Progenitor cell of endocrine pancreas (in vitro differentiated cells): ENCODE results near the gene SLC44A2. TPM values are rescaled to one million over a fixed set of nuclear protein-coding genes. Genes with fewer than 3 reads are reported as not detected.

Source experiments
- DNase-seq: peaks from one replicate; pipeline ENCODE4 v3.0.0; 2021; ENCODE audit warnings: low spot score; ENCODE audit not compliant: unreplicated experiment
- H3K27ac Mint-ChIP-seq: 2 replicates; pipeline ENCODE4 v1.8.0; 2021; ENCODE audit warnings: mild to moderate bottlenecking, moderate library complexity, mixed read lengths
- H3K27me3 Mint-ChIP-seq: 2 replicates; pipeline ENCODE4 v1.8.0; 2021; ENCODE audit warnings: mixed read lengths
- H3K36me3 Mint-ChIP-seq: 2 replicates; pipeline ENCODE4 v1.8.0; 2022; ENCODE audit warnings: mixed read lengths; ENCODE audit not compliant: insufficient read depth
- H3K4me1 Mint-ChIP-seq: 2 replicates; pipeline ENCODE4 v1.8.0; 2021; ENCODE audit warnings: low read depth, mixed read lengths
- H3K4me3 Mint-ChIP-seq: 2 replicates; pipeline ENCODE4 v1.8.0; 2021; ENCODE audit warnings: low read depth, mild to moderate bottlenecking, moderate library complexity, mixed read lengths
- H3K9me3 Mint-ChIP-seq: 2 replicates; pipeline ENCODE4 v1.8.0; 2021; ENCODE audit warnings: low read depth, mixed read lengths
- CTCF ChIP-seq: fragments of 200-600 bp; sonication (generic); IDR thresholded peaks from one replicate; pipeline ENCODE4 v1.5.0; 2021; ENCODE audit warnings: antibody characterized with exemption, mild to moderate bottlenecking; ENCODE audit not compliant: unreplicated experiment
- long read RNA-seq: library from polyadenylated mRNA; unstranded; transcript quantifications from one replicate; pipeline ENCODE4 v2.0.0, GENCODE V29; 2020
- total RNA-seq: library from RNA; stranded (reverse); gene quantifications from 2 replicates; pipeline ENCODE4 v1.2.1, GENCODE V29; 2021

Gene SLC44A2
- total RNA-seq = 159 and 164 TPM in 2 replicates
- long read RNA-seq, transcript SLC44A2-202 (22 exons, 3,301 nt) = major isoform, 16 of 75 reads
- long read RNA-seq, transcript SLC44A2-201 (22 exons, 3,671 nt) = major isoform, 16 of 75 reads
- long read RNA-seq, partial matches to known transcripts = 24 of 75 reads
- long read RNA-seq, other reads (novel, unspliced or antisense) = 18 of 75 reads

- H3K27ac Mint-ChIP-seq = peak within 1 kb of the TSS; percentile 92
These were observed at the start of gene SLC44A2 for GRCh38 chr19:10625003-10625761. Gene SLC44A2 (plus strand): TSS chr19:10625553. CDS start chr19:10625634, 81 bp downstream.

GRCh38 chr19:10577951-10578350, 47.4 kb upstream of the SLC44A2 start:
- no peak overlapping the region for H3K4me3 Mint-ChIP-seq
- peaks cover 2% of the 10 kb centered on the region for H3K4me1 Mint-ChIP-seq
- H3K9me3 Mint-ChIP-seq = no peaks in the 10 kb centered on the region
- H3K27ac Mint-ChIP-seq = no peak overlapping the region
- no peaks in the 10 kb centered on the region for H3K27me3 Mint-ChIP-seq
- no peak for DNase-seq
- no peak for TF ChIP-seq CTCF
- peaks cover 18% of the 10 kb centered on the region for H3K36me3 Mint-ChIP-seq

More at GRCh38 chr19:10625003-10625761, at the start of gene SLC44A2:
- DNase-seq = peak; percentile 89
- peaks cover 16% of the 10 kb centered on the region for H3K4me1 Mint-ChIP-seq
- peaks cover 4% of the 10 kb centered on the region for H3K36me3 Mint-ChIP-seq
- no peak for TF ChIP-seq CTCF
- H3K27me3 Mint-ChIP-seq = no peaks in the 10 kb centered on the region
- no peaks in the 10 kb centered on the region for H3K9me3 Mint-ChIP-seq
- peak within 1 kb of the TSS; percentile 84 for H3K4me3 Mint-ChIP-seq

GRCh38 chr19:10580979-10581631, 44.2 kb upstream of the SLC44A2 start:
- no peak overlapping the region for H3K4me3 Mint-ChIP-seq
- H3K27ac Mint-ChIP-seq = peak overlapping the region; percentile 44

GRCh38 chr19:10582091-10582490, 43.3 kb upstream of the SLC44A2 start:
- Mint-ChIP-seq H3K4me1 (peaks cover 6% of the 10 kb centered on the region), H3K4me3 (no peak overlapping the region), H3K27me3 (no peaks in the 10 kb centered on the region), H3K27ac (no peak overlapping the region), H3K36me3 (peaks cover 14% of the 10 kb centered on the region), H3K9me3 (no peaks in the 10 kb centered on the region)
- no peak for DNase-seq
- TF ChIP-seq CTCF = no peak

More at GRCh38 chr19:10580979-10581631, 44.2 kb upstream of the SLC44A2 start:
- H3K9me3 Mint-ChIP-seq = no peaks in the 10 kb centered on the region
- peaks cover 15% of the 10 kb centered on the region for H3K36me3 Mint-ChIP-seq
- TF ChIP-seq CTCF = peak; percentile 96
- peak; percentile 78 for DNase-seq
- no peaks in the 10 kb centered on the region for H3K27me3 Mint-ChIP-seq
- H3K4me1 Mint-ChIP-seq = peaks cover 2% of the 10 kb centered on the region

GRCh38 chr19:10583036-10583776, 42.1 kb upstream of the SLC44A2 start:
- no peak for TF ChIP-seq CTCF
- H3K9me3 Mint-ChIP-seq = peaks cover 5% of the 10 kb centered on the region
- H3K4me3 Mint-ChIP-seq = no peak overlapping the region
- peaks cover 8% of the 10 kb centered on the region for H3K4me1 Mint-ChIP-seq
- no peak overlapping the region for H3K27ac Mint-ChIP-seq
- DNase-seq = no peak
- peaks cover 13% of the 10 kb centered on the region for H3K36me3 Mint-ChIP-seq
- peaks cover 8% of the 10 kb centered on the region for H3K27me3 Mint-ChIP-seq
